NCI-H128 (cell line): ENCODE results near the gene IPPK.

Experiments used
- DNase-seq: peaks from one replicate; lab custom pipeline; 2025; ENCODE audit not compliant: unreplicated experiment; lab: John Stamatoyannopoulos, UW

IPPK gene

GRCh38 chr9:92657296-92658094 is 12.4 kb downstream of the IPPK start:
- no peak for DNase-seq

DNA sequence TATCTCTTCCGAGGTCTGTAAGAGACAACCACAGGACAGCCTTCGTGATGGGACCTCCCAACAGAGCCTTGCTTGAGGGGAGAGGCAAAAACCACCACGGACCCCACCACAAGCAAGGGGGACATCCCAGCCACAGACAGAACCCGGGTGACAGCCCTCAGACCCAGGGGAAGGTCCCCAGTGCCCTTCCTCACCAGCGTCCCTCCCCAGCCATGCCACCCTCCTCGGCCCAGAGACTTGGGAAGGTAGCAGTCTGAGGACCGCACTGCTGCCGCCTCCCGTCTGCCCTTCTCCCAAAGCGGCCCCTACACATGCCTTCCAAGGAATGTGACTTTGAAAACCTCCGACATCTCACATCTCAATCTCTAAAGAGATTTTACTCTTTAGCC is 13.4 kb downstream of the IPPK start:
- no peak for DNase-seq

DNA sequence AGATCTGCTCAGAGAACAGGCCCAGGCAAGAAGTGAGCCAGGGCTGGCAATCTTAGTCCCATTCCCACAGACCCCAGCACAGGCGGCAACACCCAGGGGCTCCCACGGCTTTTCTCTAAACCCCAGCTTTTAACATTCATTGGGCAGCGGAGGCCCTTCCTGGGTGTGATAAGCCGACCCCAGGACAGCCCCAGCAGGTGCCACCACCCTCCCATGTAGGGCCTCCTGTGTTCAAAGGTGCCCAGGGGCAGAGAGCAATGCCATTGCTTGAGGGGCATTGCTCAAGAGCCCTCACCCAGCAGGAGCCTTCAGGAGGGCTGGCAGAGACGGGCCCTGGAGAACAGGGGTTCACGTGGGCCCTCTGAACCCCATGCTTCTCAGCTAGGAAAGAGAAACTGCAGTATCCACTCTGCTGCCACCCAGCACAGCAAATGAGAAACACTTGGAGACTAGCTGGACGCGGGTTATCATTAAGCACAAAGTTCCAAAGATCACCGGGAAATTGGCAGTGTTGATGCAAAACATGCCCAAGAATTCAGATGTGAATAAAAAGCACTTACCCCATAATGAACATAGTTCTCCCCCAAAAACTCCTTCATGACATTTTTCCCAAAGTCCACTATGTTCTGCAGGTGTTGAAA is 13.9 kb downstream of the IPPK start:
- no peak for DNase-seq

GRCh38 chr9:92655366-92655765 is 14.6 kb downstream of the IPPK start:
- no peak for DNase-seq

DNA sequence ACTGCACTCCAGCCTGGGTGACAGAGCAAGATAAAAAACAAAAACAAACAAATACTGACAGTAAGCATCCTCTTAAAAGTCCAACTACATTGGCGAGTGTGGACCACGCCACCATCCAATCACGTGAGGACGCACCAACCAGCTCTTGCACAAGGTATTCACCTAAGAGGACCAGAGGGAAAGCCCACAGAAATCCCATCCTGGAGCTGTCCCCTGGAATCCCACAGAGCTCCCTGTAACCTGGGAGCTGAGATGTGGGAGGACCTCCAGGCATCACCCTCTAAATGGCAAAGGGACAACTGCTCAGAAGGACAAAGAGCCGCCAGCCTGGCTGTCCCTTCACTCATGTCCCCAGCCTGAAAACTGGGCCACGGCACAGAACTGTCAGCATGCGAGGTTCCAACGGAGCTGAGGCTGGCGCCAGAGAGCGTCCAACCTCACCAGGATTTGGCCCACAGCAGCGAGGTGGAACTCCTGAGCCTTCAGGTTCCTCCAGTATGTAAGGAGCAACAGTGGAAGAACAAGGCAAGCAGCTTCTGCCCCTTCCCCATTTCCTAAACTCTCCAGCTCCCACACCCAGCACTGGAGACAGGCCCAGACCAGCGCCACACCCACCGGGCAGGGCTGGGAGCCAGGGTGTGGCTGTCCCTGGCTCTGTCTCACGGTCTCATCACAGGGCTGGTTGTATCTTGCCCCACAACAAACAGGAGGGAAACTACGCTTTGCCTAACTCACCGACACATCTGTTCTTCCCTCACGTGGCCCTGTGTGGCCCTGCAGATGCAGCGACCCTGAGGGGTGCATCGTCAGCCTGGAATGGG is 15.2 kb downstream of the IPPK start:
- no peak for DNase-seq

- DNase-seq: no peak
Observed at GRCh38 chr9:92652461-92652860, 17.5 kb downstream of the IPPK start.

GRCh38 chr9:92650839-92651621 is 18.9 kb downstream of the IPPK start:
- DNase-seq: no peak

GRCh38 chr9:92650296-92650695 is 19.6 kb downstream of the IPPK start:
- DNase-seq: no peak

DNA sequence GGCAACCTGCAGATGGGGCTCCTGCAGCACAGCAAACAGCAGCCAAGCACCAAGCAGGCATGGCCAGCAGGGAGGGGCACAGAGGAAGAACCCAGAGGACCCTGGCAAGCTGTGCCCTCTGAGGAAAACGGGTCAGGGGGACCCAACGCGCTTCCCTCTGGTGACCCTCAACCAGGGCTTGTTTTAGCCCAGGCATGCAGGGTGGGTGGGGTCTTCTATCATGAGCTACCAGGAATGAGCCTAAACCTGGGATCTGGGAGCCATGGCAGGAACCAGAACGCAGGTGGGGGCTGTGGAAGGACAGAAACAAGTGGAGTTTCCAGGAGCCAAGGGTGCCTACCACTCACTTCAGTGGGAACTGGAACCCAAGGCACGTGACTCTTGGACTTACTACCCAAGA is 20.9 kb downstream of the IPPK start:
- DNase-seq: no peak

DNA sequence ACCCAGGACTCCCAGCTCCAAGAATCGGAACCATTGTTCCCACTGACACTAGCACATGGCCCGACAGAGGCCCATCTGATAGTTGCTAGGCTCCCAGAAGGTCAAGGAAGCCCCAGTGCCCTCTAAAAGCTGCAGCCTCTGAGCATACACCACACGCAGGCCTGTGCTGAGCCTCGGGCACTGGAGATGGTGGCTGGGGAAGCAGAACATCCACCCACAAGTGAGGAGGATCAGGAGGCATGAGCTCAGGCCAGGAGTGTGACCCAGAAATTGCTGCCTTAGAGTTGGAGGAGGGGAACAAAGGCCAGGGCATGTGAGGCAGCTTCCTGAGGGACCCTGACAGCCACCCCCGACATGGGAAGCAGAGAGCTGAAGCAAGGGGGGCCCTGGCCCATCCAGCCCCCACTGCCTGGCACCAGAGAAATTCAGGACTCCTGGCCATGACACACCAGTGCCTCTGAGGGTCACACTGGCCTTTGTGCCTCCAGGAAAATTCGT is 21.4 kb downstream of the IPPK start:
- DNase-seq: no peak

DNA sequence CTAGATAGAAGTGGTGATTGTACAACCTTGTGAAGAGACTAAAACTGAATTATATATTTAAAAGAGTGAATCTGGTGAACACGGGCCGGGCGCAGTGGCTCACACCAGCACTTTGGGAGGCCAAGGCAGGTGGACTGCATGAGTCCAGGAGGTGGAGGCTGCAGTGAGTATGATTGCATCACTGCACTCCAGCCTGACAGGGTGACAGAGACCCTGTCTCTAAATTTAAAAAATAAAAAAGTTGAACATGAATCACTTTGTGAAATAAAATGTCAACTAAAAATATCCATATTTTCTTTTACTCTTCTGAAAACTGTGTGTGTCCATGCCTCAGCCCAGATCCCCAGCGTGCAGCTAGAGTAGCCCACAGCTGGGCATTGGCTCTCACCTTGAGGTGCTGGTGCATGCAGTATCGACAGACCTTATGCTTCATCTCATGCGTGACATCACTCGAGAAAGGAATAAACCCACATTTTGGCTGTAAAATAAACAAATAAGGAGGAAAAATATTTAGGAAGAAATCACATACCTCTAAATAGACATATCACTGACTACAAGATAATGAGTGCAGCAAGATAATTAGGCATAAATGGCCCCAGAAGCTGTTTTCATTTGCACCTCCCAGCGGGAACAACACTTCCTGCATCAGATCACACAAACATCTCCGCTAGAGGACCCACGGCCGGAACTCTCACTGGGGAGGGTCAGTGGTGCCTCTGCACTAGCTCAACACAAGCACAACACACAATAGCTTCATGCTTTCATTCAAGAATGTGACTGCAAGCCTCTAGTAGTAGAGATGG is 22.1 kb downstream of the IPPK start:
- no peak for DNase-seq

GRCh38 chr9:92645041-92645440 is 24.9 kb downstream of the IPPK start:
- no peak for DNase-seq

GRCh38 chr9:92644278-92644677 is 25.7 kb downstream of the IPPK start:
- DNase-seq: no peak

- no peak for DNase-seq
Observed at GRCh38 chr9:92642564-92642963, 27.4 kb downstream of the IPPK start.

- no peak for DNase-seq
Observed at GRCh38 chr9:92642041-92642451, 27.9 kb downstream of the IPPK start.

DNA sequence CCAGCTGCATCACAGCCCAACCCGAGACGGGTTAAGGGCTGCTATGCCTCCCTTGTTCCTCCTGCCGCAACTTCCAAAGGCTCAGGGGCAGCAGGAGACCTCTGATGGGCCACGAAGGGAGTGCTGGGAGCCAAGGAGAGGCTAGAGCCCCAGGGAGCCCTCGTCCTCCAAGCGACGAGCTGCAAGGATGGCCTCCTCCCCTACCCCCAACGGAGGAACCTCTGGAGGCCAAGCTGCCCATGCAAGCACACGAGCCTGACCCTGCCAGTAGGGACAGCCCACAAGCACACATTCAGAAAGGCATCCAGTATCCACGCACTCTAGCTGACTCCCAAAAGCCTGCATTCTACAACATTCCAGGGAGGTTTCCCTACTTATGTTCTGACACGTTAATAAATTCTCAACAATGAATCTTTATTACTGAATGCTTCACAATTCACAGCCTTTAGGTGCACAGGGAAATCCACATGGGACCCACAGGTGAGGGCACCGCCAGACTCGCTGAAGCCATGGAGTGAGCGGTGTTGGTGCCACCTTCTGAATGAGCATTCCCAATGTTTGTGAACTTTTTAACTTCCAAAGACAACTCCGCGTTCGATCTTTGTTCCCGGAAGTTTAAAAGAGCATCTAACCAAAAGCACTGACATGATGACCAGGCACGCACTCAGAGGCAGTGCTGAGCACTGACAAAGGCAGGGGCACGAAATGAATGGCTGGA is 28.7 kb downstream of the IPPK start:
- DNase-seq: no peak

DNA sequence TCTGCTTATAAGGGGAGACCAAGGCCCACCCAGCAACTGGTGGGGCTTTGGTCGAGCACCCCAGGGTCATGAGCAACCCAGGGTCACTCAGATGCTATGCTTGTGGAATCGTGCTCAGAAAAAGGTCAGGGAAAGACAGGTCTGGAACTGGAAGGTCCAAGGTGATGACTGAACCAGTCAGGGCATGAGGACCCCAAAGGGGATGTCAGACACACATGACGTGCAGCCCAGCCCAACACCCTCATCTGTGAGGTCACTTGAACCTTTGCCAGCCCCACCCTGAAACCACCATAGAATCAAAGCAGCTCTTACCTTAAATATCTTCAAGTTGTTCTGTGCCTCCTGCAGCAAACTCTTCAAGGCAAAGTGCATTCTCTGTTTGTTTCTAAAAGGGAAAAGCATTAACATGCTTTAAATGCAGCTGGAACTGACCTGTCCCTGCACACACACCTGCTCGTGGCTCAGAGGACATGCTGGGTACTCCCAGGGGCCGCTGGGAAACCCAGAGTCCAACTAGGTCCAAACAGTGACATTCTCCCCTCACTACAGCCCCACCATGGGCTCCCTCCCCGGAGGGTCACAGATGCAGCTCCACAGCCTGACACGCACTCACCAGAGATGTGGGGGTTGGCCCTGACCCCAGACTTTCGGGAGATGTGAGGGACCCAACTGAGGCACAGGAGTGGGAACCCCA is 29.4 kb downstream of the IPPK start:
- no peak for DNase-seq

GRCh38 chr9:92639791-92640271 is 30.1 kb downstream of the IPPK start:
- DNase-seq: no peak

GRCh38 chr9:92639124-92639523 is 30.8 kb downstream of the IPPK start:
- DNase-seq: no peak
